K562 (cell line): Measurements from ENCODE around the gene JAK3. TPM values are rescaled to one million over a fixed set of nuclear protein-coding genes. Genes with fewer than 3 reads are reported as not detected.
A peak's percentile ranks its signal among the peaks of the same experiment; 100 is the strongest.

Experiments
- CHD1 ChIP-seq: fragments of 200-600 bp; sonication (generic); IDR thresholded peaks from one replicate; pipeline ENCODE4 v1.6.1; 2012; ENCODE audit warnings: mild to moderate bottlenecking, moderate library complexity, low read length, inconsistent platforms
- FOXA1 ChIP-seq: fragments of 450-650 bp; IDR thresholded peaks from 2 replicates; pipeline ENCODE4 v1.6.1; 2016; ENCODE audit warnings: mild to moderate bottlenecking, borderline replicate concordance
- FOXK2 ChIP-seq, 2 experiments: fragments of 450-650 bp; IDR thresholded peaks in 1 of 2; conservative IDR thresholded peaks in 1 of 2; 2 replicates each; pipeline ENCODE4 v1.6.1; 2016; ENCODE audit warnings: low read depth in 2 of 2, mild to moderate bottlenecking in 1 of 2
- FOXP1 ChIP-seq: sonication (generic); formaldehyde crosslinking; IDR thresholded peaks from 2 replicates; pipeline ENCODE4 v1.8.0; 2022; ENCODE audit warnings: mild to moderate bottlenecking, missing genetic modification reagents
- GATAD2B ChIP-seq: fragments of 450-650 bp; IDR thresholded peaks from 2 replicates; pipeline ENCODE4 v1.6.1; 2017; ENCODE audit warnings: mild to moderate bottlenecking, borderline replicate concordance
- GTF2A2 ChIP-seq: IDR thresholded peaks from 2 replicates; pipeline ENCODE4 v1.6.1; 2016; ENCODE audit warnings: mild to moderate bottlenecking, missing genetic modification characterization, missing compliant biosample characterization
- HNRNPH1 ChIP-seq: fragments of 200-400 bp; formaldehyde crosslinking; optimal IDR thresholded peaks from 2 replicates; pipeline ENCODE3; 2017; ENCODE audit warnings: low read depth, mild to moderate bottlenecking, low read length, moderate library complexity
- MCM7 ChIP-seq, 2 experiments: fragments of 450-650 bp; IDR thresholded peaks; 2 replicates each; pipeline ENCODE4 v1.6.1; 2016 to 2018
- MYBL2 ChIP-seq, 2 experiments: fragments of 450-650 bp in 1 of 2; sonication (generic) in 1 of 2; formaldehyde crosslinking in 1 of 2; IDR thresholded peaks; 2 replicates each; pipeline versions ENCODE4 v1.6.1 to v1.8.1; 2017 to 2022; ENCODE audit warnings: borderline replicate concordance in 1 of 2, inconsistent platforms in 1 of 2, low read depth in 1 of 2, mild to moderate bottlenecking in 1 of 2, missing genetic modification reagents in 1 of 2, moderate library complexity in 1 of 2
- PRMT5 ChIP-seq: sonication (generic); formaldehyde crosslinking; IDR thresholded peaks from 2 replicates; pipeline ENCODE4 v1.5.0; 2020; ENCODE audit warnings: missing genetic modification reagents
- SETDB1 ChIP-seq: IDR thresholded peaks from one replicate; pipeline ENCODE4 v1.6.1; 2012; ENCODE audit warnings: low read length, control low read depth, inconsistent platforms
- SRSF3 ChIP-seq: fragments of 200-400 bp; formaldehyde crosslinking; IDR thresholded peaks from 2 replicates; pipeline ENCODE4 v1.6.1; 2016; ENCODE audit warnings: mild to moderate bottlenecking, low read length, moderate library complexity; ENCODE audit not compliant: insufficient read depth
- ZKSCAN3 ChIP-seq: fragments of 250-450 bp; sonication (Bioruptor Pico); IDR thresholded peaks from 2 replicates; pipeline ENCODE4 v1.4.0; 2020
- ZZZ3 ChIP-seq: fragments of 450-650 bp; IDR thresholded peaks from 2 replicates; pipeline ENCODE4 v1.6.1; 2016; ENCODE audit warnings: antibody characterized with exemption, mild to moderate bottlenecking, moderate library complexity
- polyA plus RNA-seq, 8 experiments: library from polyadenylated mRNA; depleted of rRNA in 4 of 8; stranded (reverse) in 5 of 8; unstranded in 3 of 8; fragments of >200 nt; fragmentation: Nextera tagmentation in 2 of 8; fragmentation: Illumina TruSeq in 1 of 8; extraction: Ambion mirVana in 2 of 8; extraction: Trizol in 1 of 8; gene quantifications; 2 replicates each; pipeline versions ENCODE4 v1.2.1 to v1.2.3, GENCODE V29; 2011 to 2014; ENCODE audit warnings: inconsistent platforms in 1 of 8, missing spikeins in 1 of 8
- total RNA-seq, 7 experiments: library from RNA; depleted of rRNA in 6 of 7; stranded (reverse); fragments of >200 nt in 6 of 7; fragmentation: Illumina TruSeq in 2 of 7; extraction: Trizol in 2 of 7; gene quantifications; 2 replicates each; pipeline versions ENCODE4 v1.2.1 to v1.2.3, GENCODE V29; 2011 to 2021; ENCODE audit warnings: low replicate concordance in 1 of 7
- TF ChIP-seq, protein P1 (sequence below), 2 experiments: fragments of 250-450 bp in 1 of 2; fragments of 450-650 bp in 1 of 2; sonication (Bioruptor Pico) in 1 of 2; IDR thresholded peaks; 2 replicates each; pipeline versions ENCODE4 v1.6.1 to v1.8.0; 2016 to 2021; ENCODE audit warnings: mild to moderate bottlenecking in 2 of 2, moderate library complexity in 2 of 2, missing compliant biosample characterization in 1 of 2, missing genetic modification characterization in 1 of 2
- TF ChIP-seq, protein P2 (sequence below), 2 experiments: fragments of 450-650 bp; IDR thresholded peaks; 2 replicates each; pipeline ENCODE4 v1.6.1; 2018; ENCODE audit warnings: mild to moderate bottlenecking in 2 of 2, low read depth in 1 of 2; ENCODE audit not compliant: partially characterized antibody in 2 of 2

Gene JAK3
- total and polyA plus RNA-seq, 9 of the 15 experiments (the other 6 are each of a cell fraction or from before 2014, with no cell fraction given), result 0.01 to 0.18 (median 0.07) TPM; not detected in 1

- TF ChIP-seq FOXK2 (conservative IDR thresholded peaks at IDR 0.05 in 1 of 2, IDR thresholded peaks at IDR 0.05 in 1 of 2; ENCODE audit: low read depth in 2 of 2) (no peak), HNRNPH1 (no peak), GATAD2B (no peak), SRSF3 (0 out of 2 replicates have a peak, but pooled peaks have one; percentile 8), SETDB1 (no peak), CHD1 (peak; percentile 84), ZZZ3 (no peak), ZKSCAN3 (CRISPR knock-in tag) (no peak), GTF2A2 (tag) (peak; percentile 40; the same call in 1 of the 2 replicates), FOXA1 (no peak), MYBL2 (IDR thresholded peaks at IDR 0.05; ENCODE audit: low read depth) (no peak), MYBL2 (CRISPR knock-in tag; IDR thresholded peaks at IDR 0.05; ENCODE audit: borderline replicate concordance) (no peak), MCM7 (IDR thresholded peaks at IDR 0.05) (no peak), FOXP1 (CRISPR knock-in tag) (peak; percentile 42; the same call in 1 of the 2 replicates), PRMT5 (no peak)
- TF ChIP-seq, protein P1, sequence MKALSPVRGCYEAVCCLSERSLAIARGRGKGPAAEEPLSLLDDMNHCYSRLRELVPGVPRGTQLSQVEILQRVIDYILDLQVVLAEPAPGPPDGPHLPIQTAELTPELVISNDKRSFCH (CRISPR knock-in tag; IDR thresholded peaks at IDR 0.05), result no peak
- TF ChIP-seq, protein P1 (tag; IDR thresholded peaks at IDR 0.05), result no peak
- TF ChIP-seq, protein P2, sequence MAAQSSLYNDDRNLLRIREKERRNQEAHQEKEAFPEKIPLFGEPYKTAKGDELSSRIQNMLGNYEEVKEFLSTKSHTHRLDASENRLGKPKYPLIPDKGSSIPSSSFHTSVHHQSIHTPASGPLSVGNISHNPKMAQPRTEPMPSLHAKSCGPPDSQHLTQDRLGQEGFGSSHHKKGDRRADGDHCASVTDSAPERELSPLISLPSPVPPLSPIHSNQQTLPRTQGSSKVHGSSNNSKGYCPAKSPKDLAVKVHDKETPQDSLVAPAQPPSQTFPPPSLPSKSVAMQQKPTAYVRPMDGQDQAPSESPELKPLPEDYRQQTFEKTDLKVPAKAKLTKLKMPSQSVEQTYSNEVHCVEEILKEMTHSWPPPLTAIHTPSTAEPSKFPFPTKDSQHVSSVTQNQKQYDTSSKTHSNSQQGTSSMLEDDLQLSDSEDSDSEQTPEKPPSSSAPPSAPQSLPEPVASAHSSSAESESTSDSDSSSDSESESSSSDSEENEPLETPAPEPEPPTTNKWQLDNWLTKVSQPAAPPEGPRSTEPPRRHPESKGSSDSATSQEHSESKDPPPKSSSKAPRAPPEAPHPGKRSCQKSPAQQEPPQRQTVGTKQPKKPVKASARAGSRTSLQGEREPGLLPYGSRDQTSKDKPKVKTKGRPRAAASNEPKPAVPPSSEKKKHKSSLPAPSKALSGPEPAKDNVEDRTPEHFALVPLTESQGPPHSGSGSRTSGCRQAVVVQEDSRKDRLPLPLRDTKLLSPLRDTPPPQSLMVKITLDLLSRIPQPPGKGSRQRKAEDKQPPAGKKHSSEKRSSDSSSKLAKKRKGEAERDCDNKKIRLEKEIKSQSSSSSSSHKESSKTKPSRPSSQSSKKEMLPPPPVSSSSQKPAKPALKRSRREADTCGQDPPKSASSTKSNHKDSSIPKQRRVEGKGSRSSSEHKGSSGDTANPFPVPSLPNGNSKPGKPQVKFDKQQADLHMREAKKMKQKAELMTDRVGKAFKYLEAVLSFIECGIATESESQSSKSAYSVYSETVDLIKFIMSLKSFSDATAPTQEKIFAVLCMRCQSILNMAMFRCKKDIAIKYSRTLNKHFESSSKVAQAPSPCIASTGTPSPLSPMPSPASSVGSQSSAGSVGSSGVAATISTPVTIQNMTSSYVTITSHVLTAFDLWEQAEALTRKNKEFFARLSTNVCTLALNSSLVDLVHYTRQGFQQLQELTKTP (IDR thresholded peaks at IDR 0.05; ENCODE audit: low read depth in 1 of 2, partially characterized antibody in 2 of 2), result no peak
Measured at GRCh38 chr19:17860331-17860992, 12.7 kb upstream of the JAK3 start (continued).
